Measurements from ENCODE around the gene SH3BP5.

The SH3BP5 gene

DNA sequence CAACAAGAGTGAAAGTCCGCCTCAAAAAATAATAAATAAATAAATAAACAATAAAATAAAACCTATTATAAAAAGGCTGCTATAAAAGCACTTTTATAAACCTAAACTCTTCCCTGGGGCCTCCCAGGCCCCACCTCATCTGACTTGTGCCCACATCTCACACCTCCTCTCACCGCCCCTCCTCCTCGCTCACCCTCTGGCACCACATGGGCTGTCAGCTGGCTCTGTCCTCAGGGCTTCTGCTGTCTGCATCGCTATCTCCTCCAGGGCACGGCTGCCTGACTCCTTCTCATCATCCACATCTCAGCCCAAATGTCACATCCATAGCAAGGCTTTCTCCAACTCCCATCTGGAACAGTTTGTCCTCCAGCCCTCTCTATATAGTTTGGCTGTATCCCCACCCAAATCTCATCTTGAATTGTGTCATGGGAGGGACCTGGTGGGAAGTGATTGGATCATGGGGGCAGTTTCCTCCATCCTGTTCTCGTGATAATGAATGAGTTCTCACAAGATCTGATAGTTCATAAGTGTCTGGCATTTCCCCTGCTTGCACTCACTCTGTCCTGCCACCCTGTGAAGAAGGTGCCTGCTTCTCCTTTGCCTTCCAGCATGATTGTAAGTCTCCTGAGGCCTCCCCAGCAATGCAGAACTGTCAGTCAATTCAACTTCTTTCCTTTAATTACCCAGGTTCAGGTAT is 8.8 kb upstream of the SH3BP5 start:
- peaks cover 0 to 6% of the 10 kb centered on the region in 2 donors for H3K36me3 Mint-ChIP-seq
- H3K4me3 Mint-ChIP-seq: no peak overlapping the region
- H3K27ac Mint-ChIP-seq: no peak overlapping the region
- H3K9me3 Mint-ChIP-seq: peaks cover 0 to 6% of the 10 kb centered on the region in 2 donors
- H3K27me3 Mint-ChIP-seq: no peaks in the 10 kb centered on the region
- DNase-seq (no peak), ATAC-seq (replicated peaks) (no peak)
- peaks cover 42 to 78% of the 10 kb centered on the region in 2 donors for H3K4me1 Mint-ChIP-seq

DNA sequence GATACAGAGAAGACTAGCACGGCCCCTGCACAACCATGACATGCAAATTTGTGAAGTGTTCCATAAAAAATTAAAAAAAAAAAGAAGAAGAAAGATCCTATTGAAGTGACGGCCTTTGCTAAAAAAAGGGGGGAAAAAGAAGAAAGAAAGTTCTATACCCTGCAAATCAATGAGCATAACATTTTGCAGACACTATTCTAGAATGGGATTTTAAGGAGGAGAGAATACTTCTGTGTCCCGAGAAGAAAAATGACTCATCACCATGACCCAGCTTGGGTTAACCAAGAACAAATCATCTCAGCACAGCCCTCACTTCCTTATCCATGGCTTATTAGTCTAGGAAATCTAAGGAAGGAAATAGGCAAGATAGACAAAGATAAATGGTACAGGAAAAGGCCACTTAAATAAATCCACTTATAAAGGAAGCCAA is 7.4 kb upstream of the SH3BP5 start:
- peaks cover 0 to 4% of the 10 kb centered on the region in 2 donors for H3K9me3 Mint-ChIP-seq
- H3K4me3 Mint-ChIP-seq: no peak overlapping the region
- ATAC-seq (replicated peaks): peak in 1 of 2 donors; percentile 54
- H3K4me1 Mint-ChIP-seq: peaks cover 38 to 64% of the 10 kb centered on the region in 2 donors
- no peak overlapping the region for H3K27ac Mint-ChIP-seq
- H3K27me3 Mint-ChIP-seq: no peaks in the 10 kb centered on the region
- no peak for DNase-seq
- peaks cover 0 to 6% of the 10 kb centered on the region in 2 donors for H3K36me3 Mint-ChIP-seq

DNA sequence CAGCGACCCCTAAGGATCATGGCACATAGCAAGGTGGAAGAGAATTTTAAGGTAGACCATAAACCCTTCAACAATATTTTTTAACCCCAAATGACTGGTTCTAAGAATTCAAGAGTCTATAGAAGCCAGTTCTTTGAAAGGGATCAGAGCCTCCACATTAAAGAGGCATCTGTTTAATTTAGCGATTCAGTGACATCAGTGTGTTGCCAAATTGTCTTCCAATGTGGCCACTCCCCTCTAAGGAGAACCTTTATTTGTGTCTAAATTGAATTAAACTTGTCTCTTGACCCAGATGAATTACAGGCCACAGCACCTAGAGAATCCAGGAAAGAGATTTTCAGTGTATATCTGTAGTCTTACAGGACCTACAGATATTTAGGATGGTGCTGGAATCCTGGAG is 6.6 kb upstream of the SH3BP5 start:
- no peaks in the 10 kb centered on the region for H3K27me3 Mint-ChIP-seq
- no peak overlapping the region for H3K4me3 Mint-ChIP-seq
- no peak overlapping the region for H3K27ac Mint-ChIP-seq
- ATAC-seq (replicated peaks): no peak
- H3K4me1 Mint-ChIP-seq: peaks cover 33 to 56% of the 10 kb centered on the region in 2 donors
- peaks cover 0 to 2% of the 10 kb centered on the region in 2 donors for H3K36me3 Mint-ChIP-seq
- H3K9me3 Mint-ChIP-seq: peaks cover 0 to 3% of the 10 kb centered on the region in 2 donors
- no peak for DNase-seq

DNA sequence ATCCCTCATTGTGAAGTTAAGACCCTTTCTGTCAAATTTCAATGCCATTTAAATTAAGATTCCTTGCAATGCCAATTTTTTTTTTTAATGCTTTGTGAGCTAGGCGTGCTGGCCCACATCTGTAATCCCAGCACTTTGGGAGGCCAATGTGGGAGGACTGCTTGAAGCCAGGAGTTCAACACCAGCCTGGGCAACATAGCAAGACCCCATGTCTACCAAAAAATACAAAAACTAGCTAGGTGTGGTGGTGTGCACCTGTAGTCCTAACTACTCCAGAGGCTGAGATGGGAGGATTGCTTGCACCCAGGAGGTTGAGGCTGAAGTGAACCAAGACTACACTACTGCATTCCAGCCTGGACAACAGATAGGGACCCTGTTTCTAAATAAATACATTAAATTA is 5.6 kb upstream of the SH3BP5 start:
- Mint-ChIP-seq H3K9me3 (no peaks in the 10 kb centered on the region), H3K27ac (no peak overlapping the region), H3K27me3 (no peaks in the 10 kb centered on the region), H3K4me3 (no peak overlapping the region), H3K36me3 (no peaks in the 10 kb centered on the region), H3K4me1 (peaks cover 30 to 56% of the 10 kb centered on the region in 2 donors)
- no peak for ATAC-seq (replicated peaks)
- DNase-seq: no peak

DNA sequence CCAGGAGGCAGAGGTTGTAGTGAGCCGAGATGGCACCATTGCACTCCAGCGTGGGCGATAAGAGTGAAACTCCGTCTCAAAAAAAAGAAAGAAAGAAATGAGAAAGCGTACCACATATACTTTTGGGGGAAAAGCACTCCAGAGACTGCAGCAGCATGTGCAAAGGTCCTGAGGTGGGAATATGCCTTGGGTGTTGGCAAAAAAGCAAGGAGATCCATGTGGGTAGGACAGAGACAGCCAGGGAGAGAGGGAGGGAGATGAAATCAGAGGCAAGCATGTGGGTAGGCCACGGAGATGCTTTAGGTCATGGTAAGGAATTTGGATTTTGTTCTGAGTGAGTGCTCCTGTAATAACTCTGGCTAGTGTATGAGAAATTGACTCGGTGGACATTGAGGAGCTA is 3.7 kb upstream of the SH3BP5 start:
- DNase-seq: no peak
- no peak for ATAC-seq (replicated peaks)
- no peak overlapping the region for H3K4me3 Mint-ChIP-seq
- H3K4me1 Mint-ChIP-seq: peaks cover 30 to 53% of the 10 kb centered on the region in 2 donors
- H3K9me3 Mint-ChIP-seq: no peaks in the 10 kb centered on the region
- H3K36me3 Mint-ChIP-seq: no peaks in the 10 kb centered on the region
- no peak overlapping the region for H3K27ac Mint-ChIP-seq
- H3K27me3 Mint-ChIP-seq: no peaks in the 10 kb centered on the region

DNA sequence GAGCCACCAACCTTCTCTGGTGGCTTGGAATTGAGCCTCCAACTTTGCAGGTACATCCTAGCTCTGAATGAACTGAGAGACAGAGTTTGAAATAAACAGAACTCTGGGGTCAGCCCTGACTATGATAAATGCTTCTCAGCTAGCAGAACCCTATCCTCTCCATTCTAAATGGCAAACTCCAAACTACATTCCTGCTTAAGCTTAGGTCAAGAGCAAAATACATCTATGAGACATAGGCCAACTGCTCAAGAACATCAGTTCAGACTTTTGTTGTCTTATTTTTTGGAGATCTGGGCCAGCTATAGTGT is 1.5 kb upstream of the SH3BP5 start:
- Mint-ChIP-seq H3K27me3 (no peaks in the 10 kb centered on the region), H3K27ac (no peak overlapping the region), H3K4me1 (peaks cover 37 to 50% of the 10 kb centered on the region in 2 donors), H3K4me3 (no peak overlapping the region), H3K36me3 (peaks cover 5 to 6% of the 10 kb centered on the region in 2 donors), H3K9me3 (no peaks in the 10 kb centered on the region)
- DNase-seq (no peak), ATAC-seq (replicated peaks) (no peak)

DNA sequence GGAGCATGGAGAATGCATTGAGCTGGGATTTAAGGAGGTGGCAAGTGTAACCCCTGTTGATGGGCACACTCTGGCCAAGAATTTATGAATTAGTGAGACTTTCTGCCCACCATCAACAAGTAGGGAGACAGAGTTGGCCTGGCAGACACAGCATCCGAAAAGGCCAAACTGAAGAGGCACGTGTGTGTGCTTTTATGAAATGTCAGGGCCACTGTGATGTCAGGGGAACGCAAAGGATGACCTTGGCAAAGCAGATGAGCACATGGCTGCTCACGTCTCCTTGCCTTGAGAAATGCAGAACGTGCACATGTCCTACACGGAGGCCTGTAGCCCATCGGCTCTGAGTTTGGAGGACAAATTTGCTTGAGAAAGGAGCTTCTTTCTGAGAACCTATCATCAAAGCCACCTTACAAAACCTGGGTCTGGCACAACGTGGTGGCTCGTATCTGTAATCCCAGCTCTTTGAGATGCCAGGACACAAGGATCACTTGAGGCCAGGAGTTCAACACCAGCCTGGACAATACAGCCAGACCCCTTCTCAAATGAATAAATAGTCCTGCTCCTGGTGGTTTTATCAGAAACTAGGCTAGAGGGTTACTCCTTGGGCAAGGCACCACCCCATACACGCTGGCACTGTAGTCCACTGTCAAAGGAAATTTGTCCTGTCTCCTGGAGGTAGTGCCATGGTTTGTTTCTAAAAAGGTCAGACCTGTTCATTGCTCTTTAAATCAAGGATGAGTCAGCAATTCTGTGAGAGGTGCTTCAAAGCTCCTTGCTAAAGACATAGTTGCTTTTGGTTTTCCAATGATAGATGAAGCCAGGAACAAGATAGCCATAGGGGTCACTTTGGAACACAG is 941 bp upstream of the SH3BP5 start:
- H3K4me1 Mint-ChIP-seq: peaks cover 34 to 49% of the 10 kb centered on the region in 2 donors

DNA sequence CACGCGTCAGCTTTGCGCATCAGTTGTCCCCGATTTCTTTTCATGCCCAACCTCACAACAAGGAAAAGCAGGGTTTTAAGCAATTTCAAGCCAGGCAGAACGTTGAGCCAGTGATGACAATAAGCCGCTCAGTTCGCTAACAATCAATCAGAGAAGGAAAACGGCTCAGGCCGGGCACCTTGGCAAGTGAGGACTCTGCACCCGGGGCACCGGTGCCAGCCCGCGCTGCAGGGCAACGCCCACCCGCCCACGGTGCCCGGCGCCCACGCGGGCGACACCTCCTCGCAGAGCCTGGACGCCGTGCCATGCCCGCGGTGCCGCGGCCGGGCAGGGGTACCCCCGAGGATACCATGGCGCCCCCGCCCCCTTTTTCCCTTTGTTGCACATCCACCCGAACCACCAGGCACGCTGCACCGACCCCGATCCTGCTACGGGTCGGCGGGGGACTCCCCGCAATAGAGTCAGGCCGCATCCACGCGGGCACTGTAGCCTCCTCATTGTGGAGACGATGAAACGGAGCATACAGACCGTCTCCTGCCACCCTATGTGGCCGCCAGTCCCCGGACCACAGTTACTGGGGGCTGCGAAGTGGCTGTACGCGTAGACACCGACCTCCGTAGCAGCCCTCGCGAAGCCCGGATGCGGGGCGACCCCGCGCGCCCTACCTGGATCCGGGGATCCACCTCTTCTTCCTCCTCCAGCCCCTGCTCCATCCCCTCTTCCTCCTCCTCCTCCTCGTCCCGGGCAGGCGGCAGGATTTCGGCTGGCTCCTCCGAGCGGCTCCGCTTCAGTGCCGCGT is 581 bp downstream of the SH3BP5 start:
- Mint-ChIP-seq H3K27me3 (no peaks in the 10 kb centered on the region), H3K36me3 (peaks cover 9 to 16% of the 10 kb centered on the region in 2 donors), H3K27ac (peak overlapping the region; percentile 90), H3K4me1 (peaks cover 40 to 61% of the 10 kb centered on the region in 2 donors), H3K4me3 (peak overlapping the region; percentile 93 to 95), H3K9me3 (no peaks in the 10 kb centered on the region)
- ATAC-seq (replicated peaks): peak; percentile 64
- peak; percentile 41 for DNase-seq

More for the DNA sequence above, 941 bp upstream of the SH3BP5 start:
- H3K4me3 Mint-ChIP-seq: peak overlapping the region; percentile 93 to 95
- DNase-seq: no peak
- H3K27me3 Mint-ChIP-seq: no peaks in the 10 kb centered on the region
- no peak for ATAC-seq (replicated peaks)
- H3K36me3 Mint-ChIP-seq: peaks cover 5 to 9% of the 10 kb centered on the region in 2 donors
- H3K27ac Mint-ChIP-seq: peak overlapping the region; percentile 51
- H3K9me3 Mint-ChIP-seq: no peaks in the 10 kb centered on the region

DNA sequence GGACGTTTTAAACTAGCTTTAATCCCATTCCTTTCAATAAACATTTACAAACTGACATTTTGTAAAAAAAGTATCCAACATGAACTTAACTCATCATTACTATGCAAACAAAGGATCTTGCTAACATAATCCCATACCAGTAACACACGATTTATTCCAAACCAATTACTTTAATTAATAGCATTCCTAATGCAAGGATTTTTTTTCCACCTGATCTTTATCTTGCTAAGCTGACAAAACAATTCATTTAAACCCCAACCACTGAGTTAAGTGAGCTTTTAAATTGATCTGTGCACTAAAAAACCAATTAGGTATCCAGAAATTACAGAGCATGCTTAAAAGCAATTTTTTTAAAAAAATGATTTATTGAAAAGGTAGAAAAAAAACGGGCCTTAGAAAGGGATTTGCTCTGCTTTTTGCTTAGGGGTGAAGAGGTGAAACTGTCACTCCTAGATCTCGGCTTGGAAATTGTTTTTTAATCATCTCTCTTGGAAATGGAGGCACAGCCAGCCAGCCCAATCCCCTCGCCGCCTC is 1.2 kb downstream of the SH3BP5 start:
- Mint-ChIP-seq H3K36me3 (peaks cover 9 to 16% of the 10 kb centered on the region in 2 donors), H3K27me3 (no peaks in the 10 kb centered on the region), H3K4me1 (peaks cover 41 to 67% of the 10 kb centered on the region in 2 donors), H3K27ac (peak overlapping the region; percentile 90), H3K4me3 (peak overlapping the region; percentile 93 to 95), H3K9me3 (no peaks in the 10 kb centered on the region)
- ATAC-seq (replicated peaks): no peak
- no peak for DNase-seq

DNA sequence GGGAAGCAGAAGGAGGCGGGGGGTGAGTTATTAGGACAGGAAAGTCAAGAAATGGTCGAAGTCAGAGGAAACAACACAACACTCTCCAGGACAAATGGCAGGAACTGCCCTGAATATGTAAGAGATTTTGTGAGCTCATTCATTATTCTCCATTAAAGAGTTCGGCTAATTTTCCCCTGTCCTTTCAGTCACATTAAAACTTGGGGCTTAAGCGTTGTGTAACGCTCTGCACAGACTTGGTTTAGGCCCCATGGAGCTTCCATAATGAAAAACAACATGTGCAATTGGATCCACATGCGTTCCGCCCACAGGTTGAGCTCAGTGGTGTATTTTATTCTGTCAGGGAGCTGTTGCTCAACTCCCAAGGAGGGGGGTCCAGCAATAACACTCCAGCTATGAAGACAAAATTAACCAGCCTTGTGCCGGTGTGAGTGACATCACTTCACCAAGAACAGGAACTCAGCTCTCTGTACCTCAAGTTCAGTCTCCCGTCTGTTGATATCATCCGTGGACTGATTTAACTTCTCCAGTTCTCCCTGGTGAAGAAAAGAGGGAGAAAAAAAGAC is 2.3 kb downstream of the SH3BP5 start:
- Mint-ChIP-seq H3K4me3 (peak overlapping the region in 1 of 2 donors; percentile 36), H3K27me3 (no peaks in the 10 kb centered on the region), H3K9me3 (no peaks in the 10 kb centered on the region), H3K4me1 (peaks cover 49 to 77% of the 10 kb centered on the region in 2 donors), H3K36me3 (peaks cover 9 to 16% of the 10 kb centered on the region in 2 donors), H3K27ac (no peak overlapping the region)
- ATAC-seq (replicated peaks) (no peak), DNase-seq (no peak)

DNA sequence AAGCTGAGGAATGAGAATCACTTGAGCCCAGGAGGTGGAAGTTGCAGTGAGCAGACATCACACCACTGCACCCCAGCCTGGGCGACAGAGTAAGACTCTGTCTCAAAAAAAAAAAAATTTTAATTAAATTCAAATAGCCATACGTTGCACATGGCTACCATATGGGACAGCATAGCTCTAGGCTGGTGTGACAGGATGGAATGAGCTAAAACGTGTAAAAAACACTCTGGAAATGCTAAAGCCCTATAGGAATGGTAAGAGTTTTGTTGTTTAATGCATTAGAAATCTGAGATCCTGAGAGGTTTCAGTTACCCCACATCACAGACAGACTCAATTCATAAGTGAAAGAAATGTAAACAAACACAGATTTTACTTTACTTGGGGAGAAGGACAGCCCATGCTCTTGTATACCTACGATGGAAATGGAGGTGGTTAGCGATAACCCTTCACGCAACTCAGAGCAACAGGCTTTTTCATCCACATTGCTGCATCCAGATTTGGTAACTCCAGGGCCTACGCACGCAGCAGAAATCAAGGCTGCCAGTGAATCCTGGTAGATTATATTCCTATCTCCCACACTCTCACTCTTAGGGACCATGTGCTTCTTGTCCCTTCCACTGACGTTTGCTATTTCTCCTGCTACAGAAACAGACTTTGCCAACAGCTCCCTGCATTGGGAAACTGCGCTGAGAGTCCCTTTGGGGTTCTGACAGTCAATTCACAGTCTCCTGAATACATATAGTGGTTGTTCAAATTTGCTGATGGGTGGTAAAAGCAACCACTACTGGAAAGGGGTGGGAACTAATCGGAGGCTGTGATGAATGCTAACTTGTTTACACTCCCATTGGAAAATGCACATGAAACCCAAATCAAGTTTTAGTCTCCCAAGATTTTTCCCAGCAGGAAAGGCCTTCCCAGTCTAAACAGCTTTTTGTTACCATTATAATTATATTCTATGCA is 3.1 kb downstream of the SH3BP5 start:
- Mint-ChIP-seq H3K4me1 (peaks cover 51 to 85% of the 10 kb centered on the region in 2 donors), H3K9me3 (no peaks in the 10 kb centered on the region), H3K27ac (no peak overlapping the region), H3K27me3 (no peaks in the 10 kb centered on the region), H3K4me3 (no peak overlapping the region), H3K36me3 (peaks cover 9 to 16% of the 10 kb centered on the region in 2 donors)
- no peak for ATAC-seq (replicated peaks)
- DNase-seq: no peak

DNA sequence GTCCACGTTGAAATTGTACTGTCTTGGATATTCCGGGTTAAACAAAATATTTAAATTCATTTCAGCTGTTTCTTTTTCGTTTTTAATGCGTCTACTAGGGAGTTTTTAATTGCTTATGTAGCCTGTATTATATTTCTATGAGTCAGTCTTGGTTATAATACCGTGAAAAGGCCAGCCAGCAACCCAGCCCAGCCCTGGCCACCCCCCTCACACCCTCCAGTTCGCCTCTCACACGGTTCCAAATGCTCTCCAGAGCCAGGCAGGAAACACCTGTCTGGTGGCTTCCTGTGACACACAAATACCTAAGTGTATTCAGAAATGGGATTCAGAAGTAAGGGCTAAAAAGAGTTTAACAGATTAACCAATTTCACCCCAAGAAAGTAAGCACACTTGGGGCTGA is 4.4 kb downstream of the SH3BP5 start:
- H3K4me1 Mint-ChIP-seq: peaks cover 56 to 86% of the 10 kb centered on the region in 2 donors
- peaks cover 13 to 20% of the 10 kb centered on the region in 2 donors for H3K36me3 Mint-ChIP-seq
- DNase-seq: peak; percentile 47
- ATAC-seq (replicated peaks): peak; percentile 66 to 71
- H3K27ac Mint-ChIP-seq: no peak overlapping the region
- H3K27me3 Mint-ChIP-seq: no peaks in the 10 kb centered on the region
- H3K9me3 Mint-ChIP-seq: no peaks in the 10 kb centered on the region
- H3K4me3 Mint-ChIP-seq: peak overlapping the region in 1 of 2 donors; percentile 42

DNA sequence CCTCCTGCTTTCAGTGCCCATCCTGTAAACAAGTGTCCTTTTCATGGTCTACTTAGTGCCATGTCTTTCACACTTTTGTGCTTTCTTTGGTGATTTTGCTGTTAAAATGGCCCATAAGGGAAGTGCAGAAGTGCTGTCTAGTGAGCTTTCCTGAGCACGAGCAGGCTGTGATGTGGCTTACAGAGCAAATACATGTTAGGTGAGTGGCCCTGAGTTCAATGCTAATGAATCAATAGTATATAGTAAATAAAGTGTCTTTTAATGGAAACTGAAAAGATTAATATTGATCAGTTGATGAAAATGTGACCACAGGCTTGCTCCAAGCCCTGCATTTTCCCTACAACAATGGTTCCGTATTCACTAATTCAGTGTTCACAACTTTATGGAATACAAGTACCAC is 5.7 kb downstream of the SH3BP5 start:
- no peaks in the 10 kb centered on the region for H3K9me3 Mint-ChIP-seq
- ATAC-seq (replicated peaks): no peak
- no peak overlapping the region for H3K4me3 Mint-ChIP-seq
- H3K36me3 Mint-ChIP-seq: peaks cover 13 to 22% of the 10 kb centered on the region in 2 donors
- no peaks in the 10 kb centered on the region for H3K27me3 Mint-ChIP-seq
- no peak for DNase-seq
- H3K27ac Mint-ChIP-seq: no peak overlapping the region
- peaks cover 50 to 85% of the 10 kb centered on the region in 2 donors for H3K4me1 Mint-ChIP-seq

All from stimulated activated naive B cell treated with anti-CD40 and anti-IgM and Interleukin-4, amounts not matched to agents 10 μg/mL and 1 μg/mL and 100 μg/mL, for 72 hours (primary cell).